AG20443 (cell line): ENCODE results near the gene PGAP6.
"Not testable (repeated sequence)": the region's sequence is repeated elsewhere in the genome, so short reads cannot be mapped to it uniquely, and the experiment has no call there.

ENCODE experiments used
- DNase-seq: peaks from one replicate; pipeline ENCODE4 v3.0.0; 2012; ENCODE audit warnings: low spot score, mixed read lengths

The PGAP6 gene

DNA sequence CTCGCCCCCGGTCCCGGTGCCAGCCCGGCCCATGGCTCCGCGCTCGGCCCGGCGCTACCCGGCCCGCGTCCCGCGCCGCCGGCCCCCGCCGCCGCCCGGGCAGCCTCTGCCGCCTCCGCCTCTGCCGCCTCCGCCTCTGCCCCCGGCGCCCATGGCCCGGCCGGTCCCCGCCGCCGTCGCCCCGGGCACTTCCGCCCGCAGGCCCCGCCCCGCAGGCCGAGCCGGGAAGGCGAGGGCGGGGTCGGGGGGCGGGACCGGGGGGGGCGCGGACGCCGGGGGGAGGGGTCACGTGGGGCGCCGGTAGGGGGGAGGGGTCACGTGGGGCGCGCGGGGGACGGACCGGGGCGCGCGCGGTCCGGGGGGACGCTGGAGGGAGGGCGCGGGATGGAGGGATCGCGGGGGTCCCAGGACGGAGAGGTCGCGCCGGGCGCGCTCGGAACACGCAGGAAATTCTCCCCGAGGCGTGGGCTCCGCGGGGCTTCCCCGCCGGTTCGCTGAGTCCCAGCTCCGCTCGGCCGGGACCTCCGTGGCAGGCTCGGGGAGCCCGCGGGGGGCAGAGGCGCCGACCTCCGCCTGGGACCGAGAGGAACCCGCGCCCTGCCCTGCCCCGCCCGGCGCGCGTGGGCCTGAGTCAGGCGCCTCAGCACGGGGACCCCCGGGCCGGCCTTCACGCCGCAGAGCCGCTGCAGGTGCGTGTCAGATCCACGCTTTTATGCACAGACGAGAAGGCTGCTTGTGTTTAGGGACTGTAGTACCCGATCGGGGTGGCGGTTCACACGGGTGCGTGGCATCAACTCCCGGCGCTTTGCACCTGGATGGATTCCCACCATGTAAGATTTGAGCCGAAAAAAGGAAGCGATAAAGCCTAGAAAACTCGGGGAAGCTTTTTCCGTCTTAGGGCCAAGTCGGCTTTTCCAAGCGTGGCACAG is at the start of gene PGAP6:
TSS of gene PGAP6 (minus strand) at position 190 of the 929 bp plus-strand sequence. CDS start at position 33, 157 bp downstream.
- DNase-seq: peak; percentile 96

- DNase-seq: no peak
These were observed 49.1 kb upstream of the PGAP6 start for GRCh38 chr16:430904-431303.

DNA sequence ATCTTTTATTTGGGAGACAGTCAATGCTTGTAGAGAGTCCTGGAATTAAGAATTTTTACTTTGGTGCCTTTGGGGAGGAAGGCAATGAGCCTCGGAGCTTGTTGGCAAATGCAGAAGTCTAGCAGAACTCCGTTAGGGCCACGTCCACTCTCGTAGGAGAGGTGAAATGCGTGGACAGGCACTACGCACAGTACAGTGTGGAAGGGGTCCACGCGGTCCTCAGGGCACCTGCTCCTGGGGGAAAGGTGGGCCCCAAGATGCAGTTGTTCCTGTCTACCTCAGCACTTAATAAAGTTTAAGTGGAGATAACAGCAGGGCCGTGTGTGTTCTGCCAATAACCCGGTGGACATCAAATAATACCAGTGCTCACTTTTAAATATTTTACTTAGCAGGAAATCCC is 45.5 kb upstream of the PGAP6 start:
- no peak for DNase-seq

DNA sequence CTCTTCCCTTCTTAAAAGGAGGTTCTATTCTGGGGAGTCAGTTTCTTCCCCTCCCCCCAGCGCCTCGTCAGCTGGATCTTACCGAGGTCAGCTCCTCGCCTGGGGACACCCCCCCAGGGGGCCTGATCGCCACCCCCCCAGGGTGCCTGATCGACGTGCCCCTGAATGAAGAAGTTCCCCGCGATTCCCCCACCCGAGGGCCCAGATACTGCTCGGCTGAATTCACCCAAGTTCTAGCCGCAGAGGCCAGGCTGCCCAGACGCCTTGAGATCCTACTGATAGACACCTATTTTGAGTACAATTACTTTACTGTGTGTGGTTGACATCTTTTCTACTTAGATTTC is 45.1 kb upstream of the PGAP6 start:
- DNase-seq: no peak

- DNase-seq: peak; percentile 31
These were observed 44.5 kb upstream of the PGAP6 start for GRCh38 chr16:426115-426905.

DNA sequence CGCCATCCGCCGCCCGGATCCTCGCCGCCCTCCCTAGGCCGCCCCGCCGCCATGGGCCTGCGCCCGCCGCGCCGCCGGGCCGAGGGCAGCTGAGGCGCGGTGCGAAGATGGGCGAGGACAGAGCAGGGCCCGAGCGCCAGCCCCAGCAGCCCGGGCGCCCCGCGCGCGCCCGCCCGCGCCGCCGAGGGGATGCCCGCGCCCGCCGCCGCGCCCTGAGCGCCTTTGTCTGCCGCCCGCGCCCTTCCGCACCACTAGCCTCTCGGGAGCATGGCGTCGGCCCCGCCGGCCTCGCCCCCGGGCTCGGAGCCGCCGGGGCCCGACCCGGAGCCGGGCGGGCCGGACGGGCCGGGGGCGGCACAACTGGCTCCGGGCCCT is 43.9 kb upstream of the PGAP6 start:
- no peak for DNase-seq

DNA sequence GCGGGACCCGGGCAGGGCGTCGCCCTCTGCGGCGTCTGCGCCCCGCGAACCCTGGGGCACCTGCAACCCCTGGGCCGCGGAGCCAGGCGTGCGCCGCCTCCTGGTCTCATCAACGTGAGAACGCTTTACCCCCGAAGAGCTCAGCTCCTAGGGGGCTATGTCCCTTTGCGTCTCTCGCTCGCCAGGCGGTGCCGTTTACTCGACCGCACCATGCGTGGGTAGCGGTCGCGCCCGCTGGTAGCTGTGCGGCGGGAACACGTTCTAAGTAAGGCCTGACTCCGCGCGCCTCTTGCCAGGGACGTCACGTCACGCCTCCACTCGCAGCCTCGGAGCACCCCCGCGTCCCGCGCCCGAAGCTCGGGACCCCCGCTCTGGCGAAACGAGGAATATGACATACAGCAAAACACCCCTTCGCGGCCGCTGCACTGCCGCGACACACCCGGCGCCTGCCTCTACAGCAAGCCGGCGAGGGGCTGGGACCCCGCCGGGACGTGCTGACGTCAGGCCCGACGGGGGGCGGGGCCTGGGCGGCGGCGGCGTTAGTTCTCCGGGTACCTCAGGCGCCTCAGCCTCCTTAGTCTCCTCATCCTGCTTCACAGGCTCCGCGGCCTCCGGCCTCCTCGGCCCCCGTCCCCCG is 43.4 kb upstream of the PGAP6 start, which contains the start of gene RAB11FIP3:
TSS of gene RAB11FIP3 (plus strand) at position 568 of the 637 bp plus-strand sequence. CDS start 358 bp downstream, outside the sequence.
- peak; percentile 88 for DNase-seq

GRCh38 chr16:424623-425081 is 42.9 kb upstream of the PGAP6 start:
- peak; percentile 29 for DNase-seq

GRCh38 chr16:424033-424622 is 42.4 kb upstream of the PGAP6 start:
- peak; percentile 93 for DNase-seq

DNA sequence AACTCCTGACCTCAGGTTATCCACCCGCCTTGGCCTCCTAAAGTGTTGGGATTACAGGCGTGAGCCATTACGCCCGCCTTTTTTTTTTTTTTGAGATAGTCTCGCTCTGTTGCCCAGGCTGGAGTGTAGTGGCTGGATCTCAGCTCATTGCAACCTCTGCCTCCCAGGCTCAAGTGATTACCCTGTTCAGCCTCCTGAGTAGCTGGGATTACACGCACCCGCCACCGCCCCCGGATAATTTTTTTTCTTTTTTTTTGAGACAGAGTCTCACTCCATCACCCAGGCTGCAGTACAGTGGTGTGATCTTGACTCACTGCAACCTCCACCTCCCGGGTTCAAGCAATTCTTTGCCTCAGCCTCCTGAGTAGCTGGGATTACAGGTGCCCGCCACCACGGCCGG is 40.4 kb upstream of the PGAP6 start:
- DNase-seq: not testable (repeated sequence)

DNA sequence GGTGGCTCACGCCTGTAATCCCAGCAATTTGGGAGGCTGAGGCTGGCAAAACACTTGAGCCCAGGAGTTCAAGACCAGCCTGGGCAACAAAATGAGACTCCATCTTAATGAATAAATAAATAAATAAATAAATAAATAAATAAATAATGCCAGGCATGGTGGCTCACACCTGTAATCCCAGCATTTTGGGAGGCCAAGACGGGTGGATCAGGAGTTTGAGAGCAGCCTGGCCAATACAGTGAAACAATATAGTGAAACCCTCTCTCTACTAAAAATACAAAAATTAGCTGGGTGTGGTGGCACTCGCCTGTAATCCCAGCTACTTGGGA is 33.4 kb upstream of the PGAP6 start:
- not testable (repeated sequence) for DNase-seq

- DNase-seq: peak; percentile 34
These were observed 32.8 kb upstream of the PGAP6 start for GRCh38 chr16:414395-415169.

GRCh38 chr16:411576-412265 is 29.9 kb upstream of the PGAP6 start:
- no peak for DNase-seq

DNA sequence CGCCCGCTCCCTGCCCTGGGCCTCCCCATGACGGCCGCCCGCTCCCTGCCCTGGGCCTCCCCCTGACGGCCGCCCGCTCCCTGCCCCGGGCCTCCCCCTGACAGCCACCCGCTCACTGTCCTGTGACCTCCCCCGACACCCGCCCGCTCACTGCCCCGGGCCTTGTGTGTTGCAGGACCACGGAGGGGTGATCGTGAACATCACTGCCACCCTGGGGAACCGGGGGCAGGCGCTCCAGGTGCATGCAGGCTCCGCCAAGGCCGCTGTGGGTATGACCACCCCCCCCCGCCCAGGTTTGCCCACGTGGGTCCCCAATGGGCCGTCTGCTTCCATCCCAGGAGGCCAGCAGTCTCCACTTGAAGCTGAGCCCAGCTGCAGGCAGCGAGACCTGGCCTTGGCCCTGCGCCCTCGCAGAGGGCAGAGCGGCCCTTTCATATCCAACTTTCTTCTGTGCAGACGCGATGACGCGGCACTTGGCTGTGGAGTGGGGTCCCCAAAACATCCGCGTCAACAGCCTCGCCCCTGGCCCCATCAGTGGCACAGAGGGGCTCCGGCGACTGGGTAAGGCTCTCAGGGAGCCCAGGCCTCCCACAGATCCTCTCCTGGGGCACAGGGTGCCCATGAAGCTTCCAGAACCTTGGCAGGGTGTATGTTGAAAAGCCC is 28.9 kb upstream of the PGAP6 start:
- DNase-seq: no peak

GRCh38 chr16:407253-407652 is 25.5 kb upstream of the PGAP6 start:
- DNase-seq: no peak

- DNase-seq: no peak
These were observed 24.0 kb upstream of the PGAP6 start for GRCh38 chr16:405548-406506.

GRCh38 chr16:404971-405486 is 23.3 kb upstream of the PGAP6 start:
- DNase-seq: no peak

DNA sequence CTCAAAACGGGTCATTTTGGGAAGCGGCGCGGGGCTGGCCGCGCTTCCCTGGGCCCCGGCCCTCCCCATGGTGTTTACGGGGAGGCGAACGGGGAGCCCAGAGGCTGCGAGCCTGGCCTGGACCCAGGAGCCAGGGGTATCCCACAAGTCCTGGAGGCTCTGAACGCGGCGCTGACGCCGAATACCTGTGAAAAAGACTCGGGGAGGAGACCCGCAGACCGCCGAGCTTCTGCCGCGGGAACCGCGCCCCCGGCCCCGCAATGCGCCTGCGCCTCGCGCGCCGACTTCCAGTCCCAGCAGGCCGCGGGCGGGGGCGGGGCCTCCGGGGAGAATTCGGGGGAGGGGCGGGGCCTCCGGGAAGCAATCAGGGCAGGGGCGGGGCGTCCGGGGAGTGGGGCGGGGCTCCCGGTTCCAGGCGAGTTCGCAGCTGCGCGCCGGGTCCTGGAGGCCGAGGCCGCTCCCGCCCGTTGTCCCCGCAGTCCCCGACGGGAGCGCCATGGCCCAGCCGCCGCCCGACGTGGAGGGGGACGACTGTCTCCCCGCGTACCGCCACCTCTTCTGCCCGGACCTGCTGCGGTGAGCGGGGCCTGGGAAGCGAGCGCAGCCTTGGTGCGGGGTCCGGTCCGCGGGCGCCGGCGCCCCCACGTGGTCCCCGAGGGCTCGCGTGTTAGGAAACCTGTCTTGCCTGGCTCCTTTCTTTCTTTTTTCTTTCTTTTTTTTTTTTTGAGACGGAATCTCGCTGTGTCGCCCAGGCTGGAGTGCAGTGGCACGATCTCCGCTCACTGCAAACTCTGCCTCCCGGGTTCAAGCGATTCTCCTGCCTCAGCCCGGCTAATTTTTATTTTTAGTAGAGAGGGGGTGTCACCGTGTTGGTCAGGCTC is 19.9 kb upstream of the PGAP6 start, which contains the start of gene DECR2:
TSS of gene DECR2 (plus strand) at position 418 of the 881 bp plus-strand sequence. CDS start at position 497, 79 bp downstream.
- DNase-seq: peak; percentile 99
